Activated CD8-positive, alpha-beta memory T cell treated with anti-CD3 and anti-CD28 coated beads, Interleukin-2, amount 50 U/mL, for 1 hour (primary cell): ENCODE data around the gene WBP1L.
"Not testable (repeated sequence)": the region's sequence is repeated elsewhere in the genome, so short reads cannot be mapped to it uniquely, and the experiment has no call there.

ENCODE experiments used
- DNase-seq: peaks from one replicate; pipeline ENCODE4 v3.0.0-alpha.2; 2020; ENCODE audit errors: extremely low read depth

The WBP1L gene

GRCh38 chr10:102723989-102724388, 19.8 kb upstream of the WBP1L start:
- no peak for DNase-seq

- DNase-seq: no peak
These were observed 17.5 kb upstream of the WBP1L start for GRCh38 chr10:102726274-102726673.

GRCh38 chr10:102727037-102727818, 16.5 kb upstream of the WBP1L start:
- DNase-seq: no peak

- no peak for DNase-seq
These were observed 14.4 kb upstream of the WBP1L start for GRCh38 chr10:102729029-102730026.

- DNase-seq: no peak
These were observed 12.4 kb upstream of the WBP1L start for GRCh38 chr10:102731222-102731800.

- DNase-seq: no peak
These were observed 11.1 kb upstream of the WBP1L start for GRCh38 chr10:102732661-102733060.

- DNase-seq: no peak
These were observed 8.6 kb upstream of the WBP1L start for GRCh38 chr10:102735065-102735562.

GRCh38 chr10:102738692-102739121, 5.0 kb upstream of the WBP1L start:
- DNase-seq: no peak

GRCh38 chr10:102740229-102740628, 3.5 kb upstream of the WBP1L start:
- no peak for DNase-seq

- no peak for DNase-seq
These were observed 2.0 kb upstream of the WBP1L start for GRCh38 chr10:102741726-102742237.

GRCh38 chr10:102742313-102742712, 1.4 kb upstream of the WBP1L start:
- not testable (repeated sequence) for DNase-seq

- DNase-seq: no peak
These were observed 615 bp upstream of the WBP1L start for GRCh38 chr10:102743078-102743587.

GRCh38 chr10:102744374-102745051, 765 bp downstream of the WBP1L start:
- no peak for DNase-seq

- no peak for DNase-seq
These were observed 1.4 kb downstream of the WBP1L start for GRCh38 chr10:102745157-102745556.

- DNase-seq: no peak
These were observed 8.7 kb downstream of the WBP1L start for GRCh38 chr10:102752266-102752930.

- no peak for DNase-seq
These were observed 9.4 kb downstream of the WBP1L start for GRCh38 chr10:102752934-102753664.

- DNase-seq: no peak
These were observed 10.0 kb downstream of the WBP1L start for GRCh38 chr10:102753718-102754117.

GRCh38 chr10:102757323-102757722, 13.6 kb downstream of the WBP1L start:
- DNase-seq: no peak

- no peak for DNase-seq
These were observed 14.6 kb downstream of the WBP1L start for GRCh38 chr10:102758240-102758932.
